GM12874 (cell line): ENCODE results near the gene ADD2.

Experiments
- CTCF ChIP-seq: IDR thresholded peaks from 2 replicates; pipeline ENCODE4 v1.5.1; 2011; ENCODE audit warnings: low read depth, mild to moderate bottlenecking, control low read depth, low read length, moderate library complexity; ENCODE audit not compliant: insufficient read depth

ADD2 gene

GRCh38 chr2:70690846-70691245 lies 77.2 kb downstream of the ADD2 start:
- TF ChIP-seq CTCF, result no peak

- no peak for TF ChIP-seq CTCF
These were observed 79.6 kb downstream of the ADD2 start for GRCh38 chr2:70688427-70688826.

- no peak for TF ChIP-seq CTCF
These were observed 80.6 kb downstream of the ADD2 start for GRCh38 chr2:70687461-70687795.

- peak; percentile 52 for TF ChIP-seq CTCF
These were observed 81.2 kb downstream of the ADD2 start for GRCh38 chr2:70686577-70687460.

- no peak for TF ChIP-seq CTCF
These were observed 82.2 kb downstream of the ADD2 start for GRCh38 chr2:70685771-70686171.

- TF ChIP-seq CTCF, result no peak
These were observed 83.0 kb downstream of the ADD2 start for GRCh38 chr2:70684846-70685622.

- TF ChIP-seq CTCF, result no peak
These were observed 84.5 kb downstream of the ADD2 start for GRCh38 chr2:70683455-70683854.
